WTC11 (cell line): ENCODE measurements around the gene COL25A1. TPM values are rescaled to one million over a fixed set of nuclear protein-coding genes. Genes with fewer than 3 reads are reported as not detected.

Experiments used
- ATAC-seq: fragments of 200-7000 bp; cut with Tn5 transposase; 2 replicates; pipeline ENCODE4 v1.10.0; 2021; ENCODE audit warnings: mild to moderate bottlenecking, moderate library complexity
- CTCF ChIA-PET: fragments of 300-600 bp; sonication (Branson Sonifier 250); formaldehyde crosslinking; loops from one replicate; lab custom pipeline; 2021; ENCODE audit warnings: antibody characterized with exemption; lab: Charles Lee
- POLR2A ChIA-PET: fragments of 350-600 bp; sonication (Branson Sonifier 250); formaldehyde crosslinking; loops from one replicate; lab custom pipeline; 2021; ENCODE audit warnings: antibody characterized with exemption; lab: Charles Lee
- DNase-seq: peaks from one replicate; pipeline ENCODE4 v3.0.0; 2021; ENCODE audit warnings: low spot score
- H3K27ac Mint-ChIP-seq: 2 replicates; pipeline ENCODE4 v1.8.0; 2021; ENCODE audit warnings: mixed read lengths
- H3K27me3 Mint-ChIP-seq: 2 replicates; pipeline ENCODE4 v1.8.0; 2021; ENCODE audit warnings: low read depth, mild to moderate bottlenecking, moderate library complexity, mixed read lengths
- H3K36me3 Mint-ChIP-seq: 2 replicates; pipeline ENCODE4 v1.8.0; 2021; ENCODE audit warnings: mixed read lengths
- H3K4me1 Mint-ChIP-seq: 2 replicates; pipeline ENCODE4 v1.8.0; 2022; ENCODE audit warnings: mixed read lengths
- H3K4me3 Mint-ChIP-seq: 2 replicates; pipeline ENCODE4 v1.8.0; 2021; ENCODE audit warnings: mild to moderate bottlenecking, moderate library complexity, mixed read lengths
- H3K9me3 Mint-ChIP-seq: 2 replicates; pipeline ENCODE4 v1.8.0; 2021; ENCODE audit warnings: mixed read lengths
- ARID4B ChIP-seq: sonication (generic); formaldehyde crosslinking; IDR thresholded peaks from 2 replicates; pipeline ENCODE4 v1.8.0; 2023; ENCODE audit warnings: missing genetic modification reagents, mild to moderate bottlenecking, borderline replicate concordance
- ATF3 ChIP-seq: sonication (generic); formaldehyde crosslinking; conservative IDR thresholded peaks from 2 replicates; pipeline ENCODE4 v1.8.1; 2022; ENCODE audit warnings: mild to moderate bottlenecking, missing genetic modification reagents
- CDX4 ChIP-seq: fragments of 250-450 bp; sonication (Bioruptor Pico); IDR thresholded peaks from 2 replicates; pipeline ENCODE4 v1.9.0; 2021; ENCODE audit warnings: moderate library complexity, mild to moderate bottlenecking, inconsistent platforms, borderline replicate concordance
- EMX1 ChIP-seq: fragments of 250-450 bp; sonication (Bioruptor Pico); IDR thresholded peaks from 2 replicates; pipeline ENCODE4 v1.8.0; 2021; ENCODE audit warnings: mild to moderate bottlenecking
- FOXJ3 ChIP-seq: sonication (generic); formaldehyde crosslinking; IDR thresholded peaks from 2 replicates; pipeline ENCODE4 v1.9.0; 2021; ENCODE audit warnings: missing genetic modification reagents, mild to moderate bottlenecking, borderline replicate concordance
- FOXK1 ChIP-seq: sonication (generic); formaldehyde crosslinking; IDR thresholded peaks from 2 replicates; pipeline ENCODE4 v1.8.0; 2022; ENCODE audit warnings: mild to moderate bottlenecking, moderate library complexity, missing genetic modification reagents
- IRF1 ChIP-seq: sonication (generic); formaldehyde crosslinking; IDR thresholded peaks from 2 replicates; pipeline ENCODE4 v1.8.0; 2023; ENCODE audit warnings: missing genetic modification reagents
- IRF2 ChIP-seq: sonication (generic); formaldehyde crosslinking; IDR thresholded peaks from 2 replicates; pipeline ENCODE4 v1.8.0; 2022; ENCODE audit warnings: low read depth, missing genetic modification reagents, borderline replicate concordance
- MYBL2 ChIP-seq: sonication (generic); formaldehyde crosslinking; IDR thresholded peaks from 2 replicates; pipeline ENCODE4 v1.8.1; 2023; ENCODE audit warnings: mild to moderate bottlenecking, moderate library complexity, missing genetic modification reagents
- NFYB ChIP-seq: sonication (generic); formaldehyde crosslinking; conservative IDR thresholded peaks from 2 replicates; pipeline ENCODE4 v1.8.0; 2022; ENCODE audit warnings: low read depth, missing genetic modification reagents
- NR1H2 ChIP-seq: sonication (generic); formaldehyde crosslinking; IDR thresholded peaks from 2 replicates; pipeline ENCODE4 v1.9.0; 2021; ENCODE audit warnings: mild to moderate bottlenecking, moderate library complexity, missing genetic modification reagents
- PRRX2 ChIP-seq: fragments of 250-450 bp; sonication (Bioruptor Pico); IDR thresholded peaks from 2 replicates; pipeline ENCODE4 v1.8.0; 2021; ENCODE audit warnings: mild to moderate bottlenecking
- SOX15 ChIP-seq: fragments of 250-450 bp; sonication (Bioruptor Pico); IDR thresholded peaks from 2 replicates; pipeline ENCODE4 v1.9.0; 2021; ENCODE audit warnings: mild to moderate bottlenecking
- USF2 ChIP-seq: sonication (generic); formaldehyde crosslinking; IDR thresholded peaks from 2 replicates; pipeline ENCODE4 v1.8.1; 2023; ENCODE audit warnings: mild to moderate bottlenecking, missing genetic modification reagents, moderate library complexity
- ZNF232 ChIP-seq: sonication (generic); formaldehyde crosslinking; IDR thresholded peaks from 2 replicates; pipeline ENCODE4 v1.8.0; 2022; ENCODE audit warnings: mild to moderate bottlenecking, missing genetic modification reagents
- ZNF425 ChIP-seq: fragments of 250-450 bp; sonication (Bioruptor Pico); conservative IDR thresholded peaks from 2 replicates; pipeline ENCODE4 v1.9.0; 2021; ENCODE audit warnings: mild to moderate bottlenecking
- ZNF532 ChIP-seq: fragments of 250-450 bp; sonication (Bioruptor Pico); IDR thresholded peaks from 2 replicates; pipeline ENCODE4 v1.9.0; 2021; ENCODE audit warnings: mild to moderate bottlenecking, borderline replicate concordance
- total RNA-seq: library from RNA; stranded (reverse); gene quantifications from 3 replicates; pipeline ENCODE4 v1.2.3, GENCODE V29; 2021

The COL25A1 gene
- total RNA-seq, 1 experiment from 2014 or later = 6.6 TPM

GRCh38 chr4:108920395-108921087 is 381.9 kb downstream of the COL25A1 start (continued):
- TF ChIP-seq ZNF425 = no peak
- no peak for TF ChIP-seq USF2 (CRISPR knock-in tag)
- TF ChIP-seq MYBL2 (CRISPR knock-in tag) = no peak
- TF ChIP-seq ATF3 (CRISPR knock-in tag) = no peak
- no peak for TF ChIP-seq IRF2 (CRISPR knock-in tag)
- TF ChIP-seq CDX4 (CRISPR knock-in tag) = no peak
- TF ChIP-seq EMX1 (CRISPR knock-in tag) = no peak

GRCh38 chr4:108919226-108919893 is 383.1 kb downstream of the COL25A1 start:
- peaks cover 19% of the 10 kb centered on the region for H3K4me1 Mint-ChIP-seq
- DNase-seq = no peak
- H3K9me3 Mint-ChIP-seq = no peaks in the 10 kb centered on the region
- CTCF ChIA-PET = no interaction called here
- ATAC-seq = no peak
- TF ChIP-seq SOX15 (CRISPR knock-in tag) = no peak
- no peak for TF ChIP-seq NR1H2 (CRISPR knock-in tag)
- no peak for TF ChIP-seq PRRX2 (CRISPR knock-in tag)
- TF ChIP-seq FOXJ3 (CRISPR knock-in tag) = no peak
- TF ChIP-seq FOXK1 (CRISPR knock-in tag) = no peak
- no peak for TF ChIP-seq ARID4B
- no peak for TF ChIP-seq ZNF532 (CRISPR knock-in tag)
- no peak for TF ChIP-seq IRF1 (CRISPR knock-in tag)
- no peak for TF ChIP-seq ZNF232 (CRISPR knock-in tag)
- no peak for TF ChIP-seq NFYB (CRISPR knock-in tag)
- POLR2A ChIA-PET = no interaction called here
- no peaks in the 10 kb centered on the region for H3K27me3 Mint-ChIP-seq
- no peaks in the 10 kb centered on the region for H3K36me3 Mint-ChIP-seq
- no peak overlapping the region for H3K27ac Mint-ChIP-seq
- H3K4me3 Mint-ChIP-seq = no peak overlapping the region
